Ishikawa (cell line): ENCODE results near the gene LRRC74A.

Source experiments
- CEBPB ChIP-seq: IDR thresholded peaks from 2 replicates; pipeline ENCODE4 v1.6.1; 2012
- CREB1 ChIP-seq: IDR thresholded peaks from 2 replicates; pipeline ENCODE4 v1.6.1; 2012; ENCODE audit warnings: low read depth
- EGR1 ChIP-seq: IDR thresholded peaks from 2 replicates; pipeline ENCODE4 v1.6.1; 2012
- EP300 ChIP-seq: IDR thresholded peaks from 2 replicates; pipeline ENCODE4 v1.6.1; 2012; ENCODE audit warnings: borderline replicate concordance
- MAX ChIP-seq: IDR thresholded peaks from 2 replicates; pipeline ENCODE4 v1.6.1; 2012
- NFIC ChIP-seq: IDR thresholded peaks from 2 replicates; pipeline ENCODE4 v1.6.1; 2012
- RAD21 ChIP-seq: IDR thresholded peaks from 2 replicates; pipeline ENCODE4 v1.6.1; 2012; ENCODE audit warnings: low read depth
- REST ChIP-seq: IDR thresholded peaks from 2 replicates; pipeline ENCODE4 v1.6.1; 2012; ENCODE audit warnings: low read depth, mild to moderate bottlenecking
- TAF1 ChIP-seq: IDR thresholded peaks from 2 replicates; pipeline ENCODE4 v1.6.1; 2012; ENCODE audit warnings: low read depth, mild to moderate bottlenecking
- TEAD4 ChIP-seq: IDR thresholded peaks from 2 replicates; pipeline ENCODE4 v1.6.1; 2012
- YY1 ChIP-seq: IDR thresholded peaks from 2 replicates; pipeline ENCODE4 v1.6.1; 2012; ENCODE audit warnings: low read depth
- ZBTB7A ChIP-seq: IDR thresholded peaks from 2 replicates; pipeline ENCODE4 v1.6.1; 2012; ENCODE audit warnings: low read depth

- TF ChIP-seq MAX: no peak
- no peak for TF ChIP-seq EGR1
- TF ChIP-seq RAD21: no peak
- no peak for TF ChIP-seq CEBPB
- TF ChIP-seq CREB1: no peak
- no peak for TF ChIP-seq YY1
- no peak for TF ChIP-seq EP300
- no peak for TF ChIP-seq TAF1
- no peak for TF ChIP-seq REST
- no peak for TF ChIP-seq NFIC
- TF ChIP-seq TEAD4: no peak
- no peak for TF ChIP-seq ZBTB7A
Measured at GRCh38 chr14:76829650-76830421, 3.6 kb downstream of the LRRC74A start.
